Measurements from ENCODE around the gene KCNIP1.

KCNIP1 gene

DNA sequence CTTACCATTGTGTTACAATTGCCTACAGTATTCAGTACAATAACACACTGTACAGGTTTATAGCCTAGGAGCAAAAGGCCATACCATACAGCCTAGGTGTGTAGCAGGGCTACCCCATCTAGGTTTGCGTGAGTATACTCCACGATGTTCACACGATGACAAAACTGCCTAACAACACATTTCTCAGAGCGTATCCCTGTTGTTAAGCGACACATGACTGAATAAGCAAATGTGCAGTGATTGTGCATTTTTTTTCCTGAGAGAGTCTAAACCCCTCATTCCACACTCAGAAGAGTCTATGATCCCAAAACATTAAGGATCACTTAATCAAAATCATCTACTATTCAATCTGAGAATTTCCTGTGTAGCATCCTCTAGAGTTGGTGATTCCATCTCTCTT, 211.3 kb downstream of the KCNIP1 start:
- no peak for DNase-seq (ENCODE audit: low read depth)
- no peak overlapping the region for H3K4me3 ChIP-seq (ENCODE audit: control insufficient read depth, low read depth, low read length)
- TF ChIP-seq, protein P1, sequence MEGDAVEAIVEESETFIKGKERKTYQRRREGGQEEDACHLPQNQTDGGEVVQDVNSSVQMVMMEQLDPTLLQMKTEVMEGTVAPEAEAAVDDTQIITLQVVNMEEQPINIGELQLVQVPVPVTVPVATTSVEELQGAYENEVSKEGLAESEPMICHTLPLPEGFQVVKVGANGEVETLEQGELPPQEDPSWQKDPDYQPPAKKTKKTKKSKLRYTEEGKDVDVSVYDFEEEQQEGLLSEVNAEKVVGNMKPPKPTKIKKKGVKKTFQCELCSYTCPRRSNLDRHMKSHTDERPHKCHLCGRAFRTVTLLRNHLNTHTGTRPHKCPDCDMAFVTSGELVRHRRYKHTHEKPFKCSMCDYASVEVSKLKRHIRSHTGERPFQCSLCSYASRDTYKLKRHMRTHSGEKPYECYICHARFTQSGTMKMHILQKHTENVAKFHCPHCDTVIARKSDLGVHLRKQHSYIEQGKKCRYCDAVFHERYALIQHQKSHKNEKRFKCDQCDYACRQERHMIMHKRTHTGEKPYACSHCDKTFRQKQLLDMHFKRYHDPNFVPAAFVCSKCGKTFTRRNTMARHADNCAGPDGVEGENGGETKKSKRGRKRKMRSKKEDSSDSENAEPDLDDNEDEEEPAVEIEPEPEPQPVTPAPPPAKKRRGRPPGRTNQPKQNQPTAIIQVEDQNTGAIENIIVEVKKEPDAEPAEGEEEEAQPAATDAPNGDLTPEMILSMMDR (conservative IDR thresholded peaks at IDR 0.05; ENCODE audit: control insufficient read depth, insufficient read depth, low read depth, low read length): no peak

DNA sequence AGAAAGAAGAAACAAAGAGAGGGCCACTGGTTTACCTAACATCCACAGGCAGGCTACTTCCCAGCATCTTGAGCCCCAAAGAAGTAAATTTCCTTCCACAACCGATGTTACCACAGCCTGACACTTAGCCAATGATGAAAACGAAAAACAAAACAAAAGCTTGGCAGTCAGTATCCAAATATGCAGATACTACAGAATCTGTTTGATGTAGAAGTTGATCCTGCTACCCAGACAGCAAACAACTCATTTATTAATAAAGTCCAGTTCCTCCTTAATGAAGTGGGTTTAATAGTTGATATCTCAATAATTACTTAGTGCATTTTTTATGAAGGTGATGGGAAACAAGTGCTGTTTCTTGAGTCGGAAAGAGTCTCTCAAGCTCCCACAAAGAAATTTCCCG, 212.6 kb downstream of the KCNIP1 start:
- H3K4me3 ChIP-seq (ENCODE audit: control insufficient read depth, low read depth, low read length): no peak overlapping the region
- no peak for DNase-seq (ENCODE audit: low read depth)
- TF ChIP-seq, protein P1 (conservative IDR thresholded peaks at IDR 0.05; ENCODE audit: control insufficient read depth, insufficient read depth, low read depth, low read length): no peak

DNA sequence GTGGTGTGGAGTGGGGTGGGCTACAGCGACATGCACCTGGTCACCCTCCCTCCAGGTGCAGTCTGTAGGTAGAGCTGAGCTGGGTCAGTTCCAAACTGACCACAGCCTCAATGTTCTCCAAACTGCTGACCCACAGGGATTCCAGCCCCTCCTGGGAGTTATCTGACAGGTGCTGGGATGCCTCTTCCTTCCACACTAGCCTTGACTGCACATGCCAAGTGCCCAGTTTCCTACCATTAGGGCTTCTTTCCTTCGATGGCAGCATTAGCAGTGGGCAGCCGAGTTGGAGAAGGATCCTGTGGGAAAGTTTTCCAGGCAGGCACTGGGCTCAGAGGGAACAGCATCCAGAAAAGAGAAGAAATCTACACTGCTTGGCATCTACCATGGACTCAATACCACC, 215.7 kb downstream of the KCNIP1 start:
- TF ChIP-seq, protein P1 (conservative IDR thresholded peaks at IDR 0.05; ENCODE audit: control insufficient read depth, insufficient read depth, low read depth, low read length): no peak
- DNase-seq (ENCODE audit: low read depth): no peak
- H3K4me3 ChIP-seq (ENCODE audit: control insufficient read depth, low read depth, low read length): no peak overlapping the region

DNA sequence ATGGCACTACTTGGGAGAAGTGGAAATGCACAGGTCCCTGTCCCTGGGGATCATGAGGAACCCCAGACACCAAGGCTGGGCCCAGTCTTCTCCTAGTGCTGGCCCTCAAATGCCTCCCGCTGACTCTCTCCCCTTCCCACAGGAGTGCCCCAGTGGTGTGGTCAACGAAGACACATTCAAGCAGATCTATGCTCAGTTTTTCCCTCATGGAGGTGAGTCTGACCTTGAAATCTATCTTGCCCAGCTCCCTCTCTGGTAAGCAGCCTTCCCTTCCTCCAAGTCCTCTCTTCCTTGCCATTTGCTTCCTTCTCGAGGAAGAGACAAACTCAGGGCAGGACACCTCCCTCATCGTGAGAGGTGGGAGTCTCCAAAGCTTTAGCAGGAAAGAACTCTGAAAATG, 216.4 kb downstream of the KCNIP1 start:
- H3K4me3 ChIP-seq (ENCODE audit: control insufficient read depth, low read depth, low read length): no peak overlapping the region
- TF ChIP-seq, protein P1 (conservative IDR thresholded peaks at IDR 0.05; ENCODE audit: control insufficient read depth, insufficient read depth, low read depth, low read length): no peak
- DNase-seq (ENCODE audit: low read depth): no peak

DNA sequence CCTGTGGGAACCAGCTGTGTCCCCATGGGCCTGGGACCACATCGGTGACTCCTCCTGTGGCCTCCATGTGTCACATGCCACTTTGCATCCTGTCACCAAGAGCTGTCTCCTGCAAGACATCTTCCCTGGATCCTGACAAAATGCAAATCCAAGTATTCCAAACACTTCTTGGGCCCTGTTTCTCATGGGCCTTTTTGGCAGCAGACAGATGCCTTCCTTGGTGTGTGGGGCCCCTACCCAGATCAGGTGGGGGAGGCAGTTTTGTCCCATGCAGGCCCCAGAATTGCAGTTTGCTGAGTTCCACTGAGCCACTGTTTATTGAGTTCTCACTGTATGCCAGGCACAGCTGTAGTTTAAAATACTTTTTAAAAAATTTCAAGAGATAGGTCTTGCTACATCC, 217.2 kb downstream of the KCNIP1 start:
- no peak overlapping the region for H3K4me3 ChIP-seq (ENCODE audit: control insufficient read depth, low read depth, low read length)
- no peak for DNase-seq (ENCODE audit: low read depth)
- TF ChIP-seq, protein P1 (conservative IDR thresholded peaks at IDR 0.05; ENCODE audit: control insufficient read depth, insufficient read depth, low read depth, low read length): no peak

DNA sequence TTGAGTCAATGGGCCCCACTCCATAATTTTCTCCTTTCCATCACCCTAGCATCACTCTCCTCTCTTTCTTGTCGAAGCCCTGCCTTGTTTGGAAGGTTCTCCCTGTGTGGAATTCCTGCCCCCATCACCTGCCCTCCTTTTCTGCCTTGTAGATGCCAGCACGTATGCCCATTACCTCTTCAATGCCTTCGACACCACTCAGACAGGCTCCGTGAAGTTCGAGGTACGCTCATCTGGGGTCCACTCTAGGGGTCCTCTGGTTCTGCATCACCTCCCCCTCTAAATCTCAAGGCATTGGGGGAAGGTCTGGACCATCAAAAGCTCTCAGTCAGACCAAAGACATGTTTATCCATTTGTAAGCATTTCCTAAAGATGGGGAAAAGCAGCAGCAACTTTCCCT, 217.9 kb downstream of the KCNIP1 start:
- H3K4me3 ChIP-seq (ENCODE audit: control insufficient read depth, low read depth, low read length): no peak overlapping the region
- TF ChIP-seq, protein P1 (conservative IDR thresholded peaks at IDR 0.05; ENCODE audit: control insufficient read depth, insufficient read depth, low read depth, low read length): no peak
- DNase-seq (ENCODE audit: low read depth): no peak

DNA sequence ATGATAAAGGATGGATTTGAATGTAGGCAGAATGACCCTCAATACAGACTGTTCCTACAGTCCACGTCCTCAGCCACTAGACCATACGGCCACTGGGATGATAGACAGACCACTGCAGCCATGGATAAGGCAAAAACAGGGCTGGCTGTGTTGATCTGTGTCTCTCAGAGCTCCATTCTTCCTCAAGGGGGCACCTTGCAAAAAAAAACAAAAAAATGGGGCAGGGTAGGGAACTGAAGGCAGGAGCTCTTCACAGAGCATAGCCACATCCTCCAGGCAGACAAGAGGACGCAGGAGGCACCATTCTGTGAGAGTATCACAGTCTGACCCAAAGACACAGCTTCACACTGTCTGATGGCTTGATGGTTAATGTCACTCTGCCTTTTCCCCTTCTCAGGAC, 218.5 kb downstream of the KCNIP1 start:
- DNase-seq (ENCODE audit: low read depth): no peak
- H3K4me3 ChIP-seq (ENCODE audit: control insufficient read depth, low read depth, low read length): no peak overlapping the region
- TF ChIP-seq, protein P1 (conservative IDR thresholded peaks at IDR 0.05; ENCODE audit: control insufficient read depth, insufficient read depth, low read depth, low read length): no peak
